Uterus (tissue), 2 donors: ENCODE results near the gene KRT82.

Source experiments
- POLR2A ChIP-seq, 2 donors: fragments of 450-650 bp; IDR thresholded peaks; one replicate each; pipeline ENCODE4 v1.6.1; 2016; ENCODE audit warnings: antibody characterized with exemption in 2 of 2, mild to moderate bottlenecking in 1 of 2, moderate library complexity in 1 of 2
- TF ChIP-seq, protein P1 (sequence below), 4 experiments: fragments of 200-600 bp in 2 of 4; fragments of 450-650 bp in 2 of 4; sonication (generic) in 2 of 4; IDR thresholded peaks; one replicate each; pipeline ENCODE4 v1.5.1; 2016 to 2019; ENCODE audit warnings: antibody characterized with exemption in 4 of 4, mild to moderate bottlenecking in 2 of 4, moderate library complexity in 1 of 4

GRCh38 chr12:52423035-52423434 lies 16.9 kb upstream of the KRT82 start:
- TF ChIP-seq, protein P1, sequence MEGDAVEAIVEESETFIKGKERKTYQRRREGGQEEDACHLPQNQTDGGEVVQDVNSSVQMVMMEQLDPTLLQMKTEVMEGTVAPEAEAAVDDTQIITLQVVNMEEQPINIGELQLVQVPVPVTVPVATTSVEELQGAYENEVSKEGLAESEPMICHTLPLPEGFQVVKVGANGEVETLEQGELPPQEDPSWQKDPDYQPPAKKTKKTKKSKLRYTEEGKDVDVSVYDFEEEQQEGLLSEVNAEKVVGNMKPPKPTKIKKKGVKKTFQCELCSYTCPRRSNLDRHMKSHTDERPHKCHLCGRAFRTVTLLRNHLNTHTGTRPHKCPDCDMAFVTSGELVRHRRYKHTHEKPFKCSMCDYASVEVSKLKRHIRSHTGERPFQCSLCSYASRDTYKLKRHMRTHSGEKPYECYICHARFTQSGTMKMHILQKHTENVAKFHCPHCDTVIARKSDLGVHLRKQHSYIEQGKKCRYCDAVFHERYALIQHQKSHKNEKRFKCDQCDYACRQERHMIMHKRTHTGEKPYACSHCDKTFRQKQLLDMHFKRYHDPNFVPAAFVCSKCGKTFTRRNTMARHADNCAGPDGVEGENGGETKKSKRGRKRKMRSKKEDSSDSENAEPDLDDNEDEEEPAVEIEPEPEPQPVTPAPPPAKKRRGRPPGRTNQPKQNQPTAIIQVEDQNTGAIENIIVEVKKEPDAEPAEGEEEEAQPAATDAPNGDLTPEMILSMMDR (IDR thresholded peaks at IDR 0.05) = no peak
- TF ChIP-seq POLR2A (IDR thresholded peaks at IDR 0.05) = no peak
